Measurements from ENCODE around the gene TRNT1. TPM values are rescaled to one million over a fixed set of nuclear protein-coding genes. Genes with fewer than 3 reads are reported as not detected.

TRNT1 gene
- total and polyA plus RNA-seq, 2 experiments from 2014 or later: 33.9 to 36.4 TPM

GRCh38 chr3:3080309-3080708 lies 46.4 kb upstream of the TRNT1 start (continued):
- TF ChIP-seq ZNF462 (CRISPR knock-in tag; IDR thresholded peaks at IDR 0.05): no peak
- no peak for TF ChIP-seq JUNB (IDR thresholded peaks at IDR 0.05; ENCODE audit: unreplicated experiment)
- TF ChIP-seq CREB1 (CRISPR knock-in tag; IDR thresholded peaks at IDR 0.05; ENCODE audit: low read depth): no peak
- no peak for TF ChIP-seq POLR2AphosphoS5 (IDR thresholded peaks at IDR 0.05; ENCODE audit: low read depth)

- H3K79me2 ChIP-seq (replicated peaks; ENCODE audit: insufficient read depth): no peaks in the 10 kb centered on the region
- no peaks in the 10 kb centered on the region for H3K9me2 ChIP-seq (ENCODE audit: insufficient read depth)
- no peaks in the 10 kb centered on the region for H4K20me1 ChIP-seq (replicated peaks; ENCODE audit: insufficient read depth)
- no peaks in the 10 kb centered on the region for H3K27me3 ChIP-seq (ENCODE audit: insufficient read depth)
- DNase-seq (ENCODE audit: low spot score) (no peak), ATAC-seq (no peak)
- no peak overlapping the region for H3K4me3 Mint-ChIP-seq
- H3K27me3 Mint-ChIP-seq (ENCODE audit: insufficient read depth, low read depth, poor library complexity): no peaks in the 10 kb centered on the region
- no peaks in the 10 kb centered on the region for H3K4me1 Mint-ChIP-seq
- H3K4me2 ChIP-seq: peak overlapping the region; percentile 54
- no peak overlapping the region for H3K27ac Mint-ChIP-seq
- H3K4me1 ChIP-seq (ENCODE audit: insufficient read depth): peaks cover 32% of the 10 kb centered on the region
- no peak overlapping the region; the same call in 1 of the 2 replicates for H3K27ac ChIP-seq (ENCODE audit: low read depth)
- no peaks in the 10 kb centered on the region for H3K36me3 ChIP-seq (ENCODE audit: insufficient read depth)
- H3K36me3 Mint-ChIP-seq (ENCODE audit: low read depth): peaks cover 33% of the 10 kb centered on the region
- no peak overlapping the region for H3K4me3 ChIP-seq
- H3K9me3 Mint-ChIP-seq: peaks cover 97% of the 10 kb centered on the region
- no peak overlapping the region for H2AFZ ChIP-seq
- no peaks in the 10 kb centered on the region for H3F3A ChIP-seq (replicated peaks; ENCODE audit: low read depth)
- TF ChIP-seq ZNF331 (CRISPR knock-in tag; IDR thresholded peaks at IDR 0.05; ENCODE audit: low read depth): no peak
- no peak for TF ChIP-seq EZH2phosphoT487 (IDR thresholded peaks at IDR 0.05; ENCODE audit: unreplicated experiment)
- TF ChIP-seq CREB1 (CRISPR knock-in tag; IDR thresholded peaks at IDR 0.05; ENCODE audit: low read depth): no peak
- TF ChIP-seq CTCF (conservative IDR thresholded peaks at IDR 0.05; ENCODE audit: low read depth in 2 of 2): no peak
- TF ChIP-seq ZNF114 (CRISPR knock-in tag; IDR thresholded peaks at IDR 0.05): no peak
- TF ChIP-seq EZH2 (IDR thresholded peaks at IDR 0.05; ENCODE audit: low read depth, unreplicated experiment): no peak
These were observed 45.1 kb upstream of the TRNT1 start for GRCh38 chr3:3081381-3082233.
